ENCODE results near the gene ATP1A1. TPM values are rescaled to one million over a fixed set of nuclear protein-coding genes. Genes with fewer than 3 reads are reported as not detected.

Gene ATP1A1
- total RNA-seq, 1 experiment from 2014 or later = 181 TPM

- no TSS peak for BruUV-seq (replicated peaks)
- DNase-seq (no peak), ATAC-seq (no peak)
- Histone ChIP-seq H3F3A (ENCODE audit: low read length, unreplicated experiment) (no peaks in the 10 kb centered on the region), H3K79me2 (ENCODE audit: low read length) (no peaks in the 10 kb centered on the region), H3K9me2 (replicated peaks; ENCODE audit: low read length) (no peaks in the 10 kb centered on the region), H3K9me3 (ENCODE audit: low read length) (no peaks in the 10 kb centered on the region), H2AFZ (ENCODE audit: low read length) (no peak overlapping the region), H3K27me3 (ENCODE audit: low read length) (no peaks in the 10 kb centered on the region), H3K27ac (ENCODE audit: low read length) (no peak overlapping the region), H3K4me3 (ENCODE audit: low read length) (no peak overlapping the region), H3K36me3 (ENCODE audit: low read depth, low read length) (no peaks in the 10 kb centered on the region), H4K20me1 (ENCODE audit: low read length) (no peaks in the 10 kb centered on the region), H3K9ac (ENCODE audit: low read length) (no peak overlapping the region), H3K4me2 (ENCODE audit: low read length) (no peak overlapping the region), H3K4me1 (ENCODE audit: insufficient read depth, low read length) (peaks cover 22% of the 10 kb centered on the region)
- POLR2A ChIA-PET (ENCODE audit: unreplicated experiment) = no interaction called here
- TF ChIP-seq CTCF (conservative IDR thresholded peaks at IDR 0.05; ENCODE audit: low read depth, low read length) = no peak
- no peak for TF ChIP-seq EZH2 (IDR thresholded peaks at IDR 0.05; ENCODE audit: low read length, unreplicated experiment)
- no peak for TF ChIP-seq EZH2phosphoT487 (IDR thresholded peaks at IDR 0.05; ENCODE audit: borderline replicate concordance, low read length)
- CTCF ChIA-PET = no interaction called here
- intact Hi-C loops (cut with micrococcal nuclease) = no loop called here
These were observed 30.0 kb upstream of the ATP1A1 start for GRCh38 chr1:116343019-116343418.

GRCh38 chr1:116345011-116345410 is 28.0 kb upstream of the ATP1A1 start:
- peaks cover 19% of the 10 kb centered on the region for H3K4me1 ChIP-seq (ENCODE audit: insufficient read depth, low read length)
- no peak for DNase-seq
- H3K9ac ChIP-seq (ENCODE audit: low read length) = no peak overlapping the region
- H3K4me2 ChIP-seq (ENCODE audit: low read length) = no peak overlapping the region
- H3K9me3 ChIP-seq (ENCODE audit: low read length) = no peaks in the 10 kb centered on the region
- no peak overlapping the region for H3K27ac ChIP-seq (ENCODE audit: low read length)
- H3K4me3 ChIP-seq (ENCODE audit: low read length) = no peak overlapping the region
- ChIA-PET CTCF (no interaction called here), POLR2A (ENCODE audit: unreplicated experiment) (no interaction called here)
- H3K9me2 ChIP-seq (replicated peaks; ENCODE audit: low read length) = no peaks in the 10 kb centered on the region
- no peaks in the 10 kb centered on the region for H4K20me1 ChIP-seq (ENCODE audit: low read length)
- no peaks in the 10 kb centered on the region for H3F3A ChIP-seq (ENCODE audit: low read length, unreplicated experiment)
- ATAC-seq = no peak
- H3K79me2 ChIP-seq (ENCODE audit: low read length) = no peaks in the 10 kb centered on the region
- BruUV-seq (replicated peaks) = no TSS peak
- TF ChIP-seq EZH2 (IDR thresholded peaks at IDR 0.05; ENCODE audit: low read length, unreplicated experiment) (no peak), EZH2phosphoT487 (IDR thresholded peaks at IDR 0.05; ENCODE audit: borderline replicate concordance, low read length) (no peak), CTCF (conservative IDR thresholded peaks at IDR 0.05; ENCODE audit: low read depth, low read length) (no peak)
- no peak overlapping the region for H2AFZ ChIP-seq (ENCODE audit: low read length)
- H3K36me3 ChIP-seq (ENCODE audit: low read depth, low read length) = no peaks in the 10 kb centered on the region
- H3K27me3 ChIP-seq (ENCODE audit: low read length) = no peaks in the 10 kb centered on the region
- intact Hi-C loops (cut with micrococcal nuclease) = no loop called here

GRCh38 chr1:116345843-116346242 is 27.2 kb upstream of the ATP1A1 start:
- intact Hi-C loops (cut with micrococcal nuclease) = no loop called here
- no peaks in the 10 kb centered on the region for H3K27me3 ChIP-seq (ENCODE audit: low read length)
- TF ChIP-seq EZH2phosphoT487 (IDR thresholded peaks at IDR 0.05; ENCODE audit: borderline replicate concordance, low read length) (no peak), CTCF (conservative IDR thresholded peaks at IDR 0.05; ENCODE audit: low read depth, low read length) (no peak), EZH2 (IDR thresholded peaks at IDR 0.05; ENCODE audit: low read length, unreplicated experiment) (no peak)
- H3K79me2 ChIP-seq (ENCODE audit: low read length) = no peaks in the 10 kb centered on the region
- no peaks in the 10 kb centered on the region for H3K36me3 ChIP-seq (ENCODE audit: low read depth, low read length)
- no peaks in the 10 kb centered on the region for H3K9me3 ChIP-seq (ENCODE audit: low read length)
- H3K4me1 ChIP-seq (ENCODE audit: insufficient read depth, low read length) = peaks cover 12% of the 10 kb centered on the region; the same call in 1 of the 2 replicates
- DNase-seq (no peak), ATAC-seq (no peak)
- no peak overlapping the region for H2AFZ ChIP-seq (ENCODE audit: low read length)
- no peak overlapping the region for H3K4me3 ChIP-seq (ENCODE audit: low read length)
- no peak overlapping the region for H3K4me2 ChIP-seq (ENCODE audit: low read length)
- BruUV-seq (replicated peaks) = no TSS peak
- POLR2A ChIA-PET (ENCODE audit: unreplicated experiment) = no interaction called here
- H3K9ac ChIP-seq (ENCODE audit: low read length) = no peak overlapping the region
- H3K27ac ChIP-seq (ENCODE audit: low read length) = no peak overlapping the region
- H4K20me1 ChIP-seq (ENCODE audit: low read length) = no peaks in the 10 kb centered on the region
- H3F3A ChIP-seq (ENCODE audit: low read length, unreplicated experiment) = no peaks in the 10 kb centered on the region
- no peaks in the 10 kb centered on the region for H3K9me2 ChIP-seq (replicated peaks; ENCODE audit: low read length)
- CTCF ChIA-PET = no interaction called here

Data from PC-3 (cell line).